HFFc6 (cell line): ENCODE results near the gene POLD2. TPM values are rescaled to one million over a fixed set of nuclear protein-coding genes. Genes with fewer than 3 reads are reported as not detected.

ENCODE experiments used
- DNase-seq: peaks from one replicate; pipeline ENCODE4 v3.0.0-alpha.2; 2018
- H3K27ac Mint-ChIP-seq: 2 replicates; pipeline ENCODE4 v1.8.0; 2020; ENCODE audit warnings: mild to moderate bottlenecking, mixed read lengths
- H3K27me3 Mint-ChIP-seq: 2 replicates; pipeline ENCODE4 v1.8.0; 2021; ENCODE audit warnings: mild to moderate bottlenecking, moderate library complexity, mixed read lengths; ENCODE audit not compliant: insufficient read depth
- H3K36me3 Mint-ChIP-seq: 2 replicates; pipeline ENCODE4 v1.8.0; 2021; ENCODE audit warnings: low read depth, mixed read lengths
- H3K4me1 Mint-ChIP-seq: 2 replicates; pipeline ENCODE4 v1.8.0; 2020; ENCODE audit warnings: low read depth, mixed read lengths
- H3K4me3 Mint-ChIP-seq: 2 replicates; pipeline ENCODE4 v1.8.0; 2020; ENCODE audit warnings: mild to moderate bottlenecking, moderate library complexity, mixed read lengths
- H3K9me3 Mint-ChIP-seq: 2 replicates; pipeline ENCODE4 v1.8.0; 2020; ENCODE audit warnings: mild to moderate bottlenecking, mixed read lengths
- total RNA-seq, 6 experiments: library from RNA; stranded (reverse); fragmentation: NEBNext Ultra II Directional; extraction: Animal tissue kit (Norgen Biotek cat#: 25700); gene quantifications; 2 replicates in 1 of 6; 3 replicates in 5 of 6; pipeline ENCODE4 v1.2.3, GENCODE V29; 2021
- TF ChIP-seq, protein P1 (sequence below): fragments of 200-600 bp; sonication (generic); IDR thresholded peaks from 2 replicates; pipeline ENCODE4 v1.5.0; 2021; ENCODE audit warnings: antibody characterized with exemption, mild to moderate bottlenecking

Gene POLD2
- total RNA-seq, 6 experiments from 2014 or later = 154 to 210 (median 183) TPM

DNA sequence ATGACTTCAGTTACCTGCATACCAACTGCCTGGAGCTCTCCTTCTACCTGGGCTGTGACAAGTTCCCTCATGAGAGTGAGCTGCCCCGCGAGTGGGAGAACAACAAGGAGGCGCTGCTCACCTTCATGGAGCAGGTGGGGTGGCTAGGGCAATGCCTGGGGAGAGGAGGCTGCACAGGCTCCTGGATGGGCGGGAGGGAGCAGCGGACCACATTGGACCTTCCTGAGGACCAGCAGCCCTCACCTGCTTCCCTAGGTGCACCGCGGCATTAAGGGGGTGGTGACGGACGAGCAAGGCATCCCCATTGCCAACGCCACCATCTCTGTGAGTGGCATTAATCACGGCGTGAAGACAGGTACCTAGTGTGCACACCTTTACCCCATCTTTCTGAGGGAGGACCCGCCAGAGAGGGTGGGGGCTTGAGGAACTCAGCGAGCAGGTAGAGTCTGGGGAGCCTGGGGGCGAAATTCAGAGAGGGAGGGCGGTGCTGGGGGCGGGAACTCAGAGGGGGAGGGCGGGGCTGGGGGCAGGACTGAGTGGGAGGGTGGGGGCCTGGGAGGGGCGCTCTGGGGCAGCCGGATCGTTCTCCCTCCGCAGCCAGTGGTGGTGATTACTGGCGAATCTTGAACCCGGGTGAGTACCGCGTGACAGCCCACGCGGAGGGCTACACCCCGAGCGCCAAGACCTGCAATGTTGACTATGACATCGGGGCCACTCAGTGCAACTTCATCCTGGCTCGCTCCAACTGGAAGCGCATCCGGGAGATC lies 10.2 kb downstream of the POLD2 start:
- TF ChIP-seq, protein P1, sequence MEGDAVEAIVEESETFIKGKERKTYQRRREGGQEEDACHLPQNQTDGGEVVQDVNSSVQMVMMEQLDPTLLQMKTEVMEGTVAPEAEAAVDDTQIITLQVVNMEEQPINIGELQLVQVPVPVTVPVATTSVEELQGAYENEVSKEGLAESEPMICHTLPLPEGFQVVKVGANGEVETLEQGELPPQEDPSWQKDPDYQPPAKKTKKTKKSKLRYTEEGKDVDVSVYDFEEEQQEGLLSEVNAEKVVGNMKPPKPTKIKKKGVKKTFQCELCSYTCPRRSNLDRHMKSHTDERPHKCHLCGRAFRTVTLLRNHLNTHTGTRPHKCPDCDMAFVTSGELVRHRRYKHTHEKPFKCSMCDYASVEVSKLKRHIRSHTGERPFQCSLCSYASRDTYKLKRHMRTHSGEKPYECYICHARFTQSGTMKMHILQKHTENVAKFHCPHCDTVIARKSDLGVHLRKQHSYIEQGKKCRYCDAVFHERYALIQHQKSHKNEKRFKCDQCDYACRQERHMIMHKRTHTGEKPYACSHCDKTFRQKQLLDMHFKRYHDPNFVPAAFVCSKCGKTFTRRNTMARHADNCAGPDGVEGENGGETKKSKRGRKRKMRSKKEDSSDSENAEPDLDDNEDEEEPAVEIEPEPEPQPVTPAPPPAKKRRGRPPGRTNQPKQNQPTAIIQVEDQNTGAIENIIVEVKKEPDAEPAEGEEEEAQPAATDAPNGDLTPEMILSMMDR = no peak
- Mint-ChIP-seq H3K27me3 (peaks cover 7% of the 10 kb centered on the region), H3K4me1 (peaks cover 4% of the 10 kb centered on the region; the same call in 1 of the 2 replicates), H3K36me3 (peaks cover 13% of the 10 kb centered on the region), H3K27ac (no peak overlapping the region), H3K4me3 (no peak overlapping the region), H3K9me3 (no peaks in the 10 kb centered on the region)
- no peak for DNase-seq

- no peaks in the 10 kb centered on the region for H3K9me3 Mint-ChIP-seq
- H3K4me1 Mint-ChIP-seq = no peaks in the 10 kb centered on the region
- H3K36me3 Mint-ChIP-seq = peaks cover 9% of the 10 kb centered on the region
- DNase-seq = no peak
- TF ChIP-seq, protein P1 = no peak
- no peak overlapping the region for H3K4me3 Mint-ChIP-seq
- no peak overlapping the region for H3K27ac Mint-ChIP-seq
- H3K27me3 Mint-ChIP-seq = peaks cover 6% of the 10 kb centered on the region
Observed at GRCh38 chr7:44112231-44112996, 10.9 kb downstream of the POLD2 start.

DNA sequence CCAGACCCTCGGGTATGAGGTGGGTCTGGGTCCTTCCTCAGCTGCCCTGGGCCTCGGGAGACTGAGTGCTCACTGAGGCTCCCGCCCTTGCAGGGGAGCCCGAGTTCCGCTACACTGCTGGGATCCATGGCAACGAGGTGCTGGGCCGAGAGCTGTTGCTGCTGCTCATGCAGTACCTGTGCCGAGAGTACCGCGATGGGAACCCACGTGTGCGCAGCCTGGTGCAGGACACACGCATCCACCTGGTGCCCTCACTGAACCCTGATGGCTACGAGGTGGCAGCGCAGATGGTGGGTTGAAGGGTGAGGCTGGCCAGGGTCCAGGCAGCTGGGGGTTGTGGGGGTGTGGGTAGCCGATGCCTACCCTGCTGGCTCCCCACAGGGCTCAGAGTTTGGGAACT lies 11.6 kb downstream of the POLD2 start:
- Mint-ChIP-seq H3K27me3 (peaks cover 6% of the 10 kb centered on the region; the same call in 1 of the 2 replicates), H3K4me3 (no peak overlapping the region), H3K27ac (no peak overlapping the region), H3K36me3 (peaks cover 9% of the 10 kb centered on the region), H3K9me3 (no peaks in the 10 kb centered on the region), H3K4me1 (no peaks in the 10 kb centered on the region)
- TF ChIP-seq, protein P1 = no peak
- no peak for DNase-seq

- peaks cover 9% of the 10 kb centered on the region for H3K36me3 Mint-ChIP-seq
- no peak for DNase-seq
- H3K4me1 Mint-ChIP-seq = peaks cover 5% of the 10 kb centered on the region
- peaks cover 6% of the 10 kb centered on the region; the same call in 1 of the 2 replicates for H3K27me3 Mint-ChIP-seq
- H3K4me3 Mint-ChIP-seq = no peak overlapping the region
- H3K27ac Mint-ChIP-seq = no peak overlapping the region
- TF ChIP-seq, protein P1 = no peak
- no peaks in the 10 kb centered on the region for H3K9me3 Mint-ChIP-seq
Observed at GRCh38 chr7:44110719-44111635, 12.4 kb downstream of the POLD2 start.

DNA sequence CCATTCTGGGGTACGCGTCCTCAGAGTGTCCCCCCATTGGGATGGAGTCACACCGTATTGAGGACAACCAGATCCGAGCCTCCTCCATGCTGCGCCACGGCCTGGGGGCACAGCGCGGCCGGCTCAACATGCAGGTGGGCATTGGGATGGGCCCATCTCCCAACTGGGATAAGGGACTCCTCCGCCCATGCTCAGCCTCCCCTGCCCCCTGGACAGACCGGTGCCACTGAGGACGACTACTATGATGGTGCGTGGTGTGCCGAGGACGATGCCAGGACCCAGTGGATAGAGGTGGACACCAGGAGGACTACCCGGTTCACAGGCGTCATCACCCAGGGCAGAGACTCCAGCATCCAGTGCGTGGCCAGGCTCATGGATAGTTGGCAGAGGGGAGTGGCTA lies 13.4 kb downstream of the POLD2 start:
- Mint-ChIP-seq H3K9me3 (no peaks in the 10 kb centered on the region), H3K4me1 (peaks cover 15% of the 10 kb centered on the region), H3K4me3 (no peak overlapping the region), H3K27me3 (peaks cover 6% of the 10 kb centered on the region; the same call in 1 of the 2 replicates), H3K27ac (no peak overlapping the region), H3K36me3 (peaks cover 9% of the 10 kb centered on the region)
- DNase-seq = no peak
- TF ChIP-seq, protein P1 = no peak
